ENCODE measurements around the gene CTSA. TPM values are rescaled to one million over a fixed set of nuclear protein-coding genes. Genes with fewer than 3 reads are reported as not detected.
A peak's percentile ranks its signal among the peaks of the same experiment; 100 is the strongest.

The CTSA gene
- total RNA-seq = 100 to 1,000 TPM in 1 of 2 donors, 10 to 100 TPM in 1; 83.4 to 140 TPM
- 100 to 1,000 TPM in 1 of 2 donors, 10 to 100 TPM in 1; 37.9 to 175 TPM for polyA plus RNA-seq
- long read RNA-seq, donor 1, transcript CTSA-203 (14 exons, 1,972 nt) = minor isoform, 24 of 348 reads
- long read RNA-seq, donor 1, transcript CTSA-204 (15 exons, 2,149 nt) = major isoform, 281 of 348 reads
- long read RNA-seq, donor 1, partial matches to known transcripts = 26 of 348 reads
- long read RNA-seq, donor 1, other reads (novel, unspliced or antisense) = 10 of 348 reads
- long read RNA-seq, donor 2, transcript CTSA-207 (2 exons, 2,183 nt) = minor isoform, 37 of 104 reads
- long read RNA-seq, donor 2, transcript CTSA-204 (15 exons, 2,149 nt) = major isoform, 40 of 104 reads
- long read RNA-seq, donor 2, transcript CTSA-203 (14 exons, 1,972 nt) = minor isoform, 9 of 104 reads
- long read RNA-seq, donor 2, partial matches to known transcripts = 10 of 104 reads
- long read RNA-seq, donor 2, other reads (novel, unspliced or antisense) = 6 of 104 reads

GRCh38 chr20:45890985-45891983, at the start of gene CTSA, which contains the start of gene NEURL2:
Gene CTSA, plus strand, starts transcription at chr20:45891335. Its CDS starts 234 bp downstream, at chr20:45891569.
Gene NEURL2, minus strand, starts transcription at chr20:45891208. Its CDS starts 217 bp downstream, at chr20:45890991.
- H3K27ac ChIP-seq (ENCODE audit: low read depth in 1 of 2, low read length in 2 of 2) = peak within 1 kb of the TSS in 1 of 2 donors; percentile 50
- no peaks in the 10 kb centered on the region for H3K9me3 ChIP-seq (ENCODE audit: control insufficient read depth, low read length)
- peak; percentile 94 to 97 for DNase-seq
- no peaks in the 10 kb centered on the region for H3K27me3 ChIP-seq (ENCODE audit: control insufficient read depth in 1 of 2, insufficient read depth in 2 of 2, low read length in 1 of 2)
- no peaks in the 10 kb centered on the region for H3K4me1 ChIP-seq (ENCODE audit: control insufficient read depth in 1 of 2, insufficient read depth in 2 of 2, low read length in 2 of 2)
- WGBS, 2 donors = 1% methylated on average over 60 to 78 of the region's 78 CpGs
- H3K36me3 ChIP-seq (ENCODE audit: control insufficient read depth in 1 of 2, insufficient read depth in 2 of 2, low read length in 1 of 2) = no peaks in the 10 kb centered on the region
- ATAC-seq (ENCODE audit: low FRiP score) = peak; percentile 93
- intact Hi-C loops (cut with DNase I) = loop anchor here (1.0 to 5.0 kb wide), 3 partner anchors 43 to 94 kb away; partner anchors contain the start of genes PCIF1 (in 1 of the 2) and ZNF335 (in 1 of the 2)
- H3K4me3 ChIP-seq (ENCODE audit: low read length in 2 of 2) = peak within 1 kb of the TSS; percentile 42 to 55

- H3K4me3 ChIP-seq (ENCODE audit: low read length in 2 of 2) = no peak overlapping the region
- intact Hi-C loops (cut with DNase I) = no loop called here
- 81 to 82% methylated on average over 10 of the region's 10 CpGs for WGBS, 2 donors
- H3K27me3 ChIP-seq (ENCODE audit: control insufficient read depth in 1 of 2, insufficient read depth in 2 of 2, low read length in 1 of 2) = no peaks in the 10 kb centered on the region
- ATAC-seq (ENCODE audit: low FRiP score) = no peak
- H3K4me1 ChIP-seq (ENCODE audit: control insufficient read depth in 1 of 2, insufficient read depth in 2 of 2, low read length in 2 of 2) = no peaks in the 10 kb centered on the region
- peaks cover 0 to 2% of the 10 kb centered on the region in 2 donors for H3K36me3 ChIP-seq (ENCODE audit: control insufficient read depth in 1 of 2, insufficient read depth in 2 of 2, low read length in 1 of 2)
- no peak overlapping the region for H3K27ac ChIP-seq (ENCODE audit: low read depth in 1 of 2, low read length in 2 of 2)
- no peak for DNase-seq
- H3K9me3 ChIP-seq (ENCODE audit: control insufficient read depth, low read length) = no peaks in the 10 kb centered on the region
Observed at GRCh38 chr20:45841407-45842129, 49.6 kb upstream of the CTSA start.

- Histone ChIP-seq H3K9me3 (ENCODE audit: control insufficient read depth, low read length) (no peaks in the 10 kb centered on the region), H3K4me3 (ENCODE audit: low read length in 2 of 2) (no peak overlapping the region), H3K36me3 (ENCODE audit: control insufficient read depth in 1 of 2, insufficient read depth in 2 of 2, low read length in 1 of 2) (peaks cover 0 to 3% of the 10 kb centered on the region in 2 donors), H3K27me3 (ENCODE audit: control insufficient read depth in 1 of 2, insufficient read depth in 2 of 2, low read length in 1 of 2) (no peaks in the 10 kb centered on the region), H3K4me1 (ENCODE audit: control insufficient read depth in 1 of 2, insufficient read depth in 2 of 2, low read length in 2 of 2) (no peaks in the 10 kb centered on the region), H3K27ac (ENCODE audit: low read depth in 1 of 2, low read length in 2 of 2) (peak overlapping the region in 1 of 2 donors; percentile 12)
- intact Hi-C loops (cut with DNase I) = no loop called here
- 45 to 49% methylated on average over 5 of the region's 5 CpGs for WGBS, 2 donors
- peak; percentile 19 for ATAC-seq (ENCODE audit: low FRiP score)
- DNase-seq = no peak
Observed at GRCh38 chr20:45842169-45842812, 48.8 kb upstream of the CTSA start.

GRCh38 chr20:45843506-45843905, 47.6 kb upstream of the CTSA start:
- H3K27me3 ChIP-seq (ENCODE audit: control insufficient read depth in 1 of 2, insufficient read depth in 2 of 2, low read length in 1 of 2) = no peaks in the 10 kb centered on the region
- H3K9me3 ChIP-seq (ENCODE audit: control insufficient read depth, low read length) = no peaks in the 10 kb centered on the region
- ATAC-seq (ENCODE audit: low FRiP score) (no peak), DNase-seq (no peak)
- WGBS, 2 donors = 76 to 84% methylated on average over 14 of the region's 14 CpGs
- no peak overlapping the region for H3K27ac ChIP-seq (ENCODE audit: low read depth in 1 of 2, low read length in 2 of 2)
- no peaks in the 10 kb centered on the region for H3K4me1 ChIP-seq (ENCODE audit: control insufficient read depth in 1 of 2, insufficient read depth in 2 of 2, low read length in 2 of 2)
- H3K4me3 ChIP-seq (ENCODE audit: low read length in 2 of 2) = no peak overlapping the region
- peaks cover 0 to 3% of the 10 kb centered on the region in 2 donors for H3K36me3 ChIP-seq (ENCODE audit: control insufficient read depth in 1 of 2, insufficient read depth in 2 of 2, low read length in 1 of 2)
- intact Hi-C loops (cut with DNase I) = no loop called here

- no peak for DNase-seq
- H3K9me3 ChIP-seq (ENCODE audit: control insufficient read depth, low read length) = no peaks in the 10 kb centered on the region
- H3K4me1 ChIP-seq (ENCODE audit: control insufficient read depth in 1 of 2, insufficient read depth in 2 of 2, low read length in 2 of 2) = no peaks in the 10 kb centered on the region
- H3K27ac ChIP-seq (ENCODE audit: low read depth in 1 of 2, low read length in 2 of 2) = no peak overlapping the region
- peaks cover 0 to 3% of the 10 kb centered on the region in 2 donors for H3K36me3 ChIP-seq (ENCODE audit: control insufficient read depth in 1 of 2, insufficient read depth in 2 of 2, low read length in 1 of 2)
- H3K4me3 ChIP-seq (ENCODE audit: low read length in 2 of 2) = no peak overlapping the region
- intact Hi-C loops (cut with DNase I) = no loop called here
- ATAC-seq (ENCODE audit: low FRiP score) = no peak
- no peaks in the 10 kb centered on the region for H3K27me3 ChIP-seq (ENCODE audit: control insufficient read depth in 1 of 2, insufficient read depth in 2 of 2, low read length in 1 of 2)
Observed at GRCh38 chr20:45845452-45845851, 45.7 kb upstream of the CTSA start.

- H3K9me3 ChIP-seq (ENCODE audit: control insufficient read depth, low read length) = no peaks in the 10 kb centered on the region
- intact Hi-C loops (cut with DNase I) = no loop called here
- H3K4me1 ChIP-seq (ENCODE audit: control insufficient read depth in 1 of 2, insufficient read depth in 2 of 2, low read length in 2 of 2) = no peaks in the 10 kb centered on the region
- ATAC-seq (ENCODE audit: low FRiP score) = no peak
- H3K4me3 ChIP-seq (ENCODE audit: low read length in 2 of 2) = no peak overlapping the region
- H3K36me3 ChIP-seq (ENCODE audit: control insufficient read depth in 1 of 2, insufficient read depth in 2 of 2, low read length in 1 of 2) = peaks cover 0 to 6% of the 10 kb centered on the region in 2 donors
- H3K27me3 ChIP-seq (ENCODE audit: control insufficient read depth in 1 of 2, insufficient read depth in 2 of 2, low read length in 1 of 2) = no peaks in the 10 kb centered on the region
- peak in 1 of 2 donors; percentile 36 for DNase-seq
- WGBS, 2 donors = 90 to 94% methylated on average over 8 of the region's 8 CpGs
- H3K27ac ChIP-seq (ENCODE audit: low read depth in 1 of 2, low read length in 2 of 2) = no peak overlapping the region
Observed at GRCh38 chr20:45848421-45848820, 42.7 kb upstream of the CTSA start.

- Histone ChIP-seq H3K27ac (ENCODE audit: low read depth in 1 of 2, low read length in 2 of 2) (no peak overlapping the region), H3K4me3 (ENCODE audit: low read length in 2 of 2) (no peak overlapping the region), H3K4me1 (ENCODE audit: control insufficient read depth in 1 of 2, insufficient read depth in 2 of 2, low read length in 2 of 2) (no peaks in the 10 kb centered on the region), H3K27me3 (ENCODE audit: control insufficient read depth in 1 of 2, insufficient read depth in 2 of 2, low read length in 1 of 2) (no peaks in the 10 kb centered on the region), H3K9me3 (ENCODE audit: control insufficient read depth, low read length) (no peaks in the 10 kb centered on the region), H3K36me3 (ENCODE audit: control insufficient read depth in 1 of 2, insufficient read depth in 2 of 2, low read length in 1 of 2) (peaks cover 0 to 6% of the 10 kb centered on the region in 2 donors)
- intact Hi-C loops (cut with DNase I) = no loop called here
- no peak for DNase-seq
- 90 to 92% methylated on average over 8 of the region's 8 CpGs for WGBS, 2 donors
- ATAC-seq (ENCODE audit: low FRiP score) = no peak
Observed at GRCh38 chr20:45848969-45849582, 42.1 kb upstream of the CTSA start.

Measured in aorta (tissue), 5 donors.